RWPE1 (cell line): Measurements from ENCODE around the gene IGFLR1.

Experiments used
- CTCF ChIA-PET: fragments of 350-600 bp; sonication (Branson Sonifier 250); formaldehyde crosslinking; extraction: SDS; loops from one replicate; lab custom pipeline; 2021; lab: Yijun Ruan, JAX
- POLR2A ChIA-PET: fragments of 400-600 bp; formaldehyde crosslinking; extraction: SDS; loops from one replicate; lab custom pipeline; 2020; ENCODE audit warnings: antibody characterized with exemption; ENCODE audit not compliant: low non-redundant PET; lab: Yijun Ruan, JAX
- DNase-seq: peaks from one replicate; pipeline ENCODE4 v3.0.0; 2012; ENCODE audit warnings: low spot score
- H3K27ac ChIP-seq: fragments of 450-650 bp; 2 replicates; pipeline ENCODE4 v1.5.1; 2017
- TF ChIP-seq, protein P1 (sequence below): fragments of 450-650 bp; conservative IDR thresholded peaks from 2 replicates; pipeline ENCODE4 v1.5.1; 2017; ENCODE audit warnings: low read depth, mild to moderate bottlenecking

Gene IGFLR1

DNA sequence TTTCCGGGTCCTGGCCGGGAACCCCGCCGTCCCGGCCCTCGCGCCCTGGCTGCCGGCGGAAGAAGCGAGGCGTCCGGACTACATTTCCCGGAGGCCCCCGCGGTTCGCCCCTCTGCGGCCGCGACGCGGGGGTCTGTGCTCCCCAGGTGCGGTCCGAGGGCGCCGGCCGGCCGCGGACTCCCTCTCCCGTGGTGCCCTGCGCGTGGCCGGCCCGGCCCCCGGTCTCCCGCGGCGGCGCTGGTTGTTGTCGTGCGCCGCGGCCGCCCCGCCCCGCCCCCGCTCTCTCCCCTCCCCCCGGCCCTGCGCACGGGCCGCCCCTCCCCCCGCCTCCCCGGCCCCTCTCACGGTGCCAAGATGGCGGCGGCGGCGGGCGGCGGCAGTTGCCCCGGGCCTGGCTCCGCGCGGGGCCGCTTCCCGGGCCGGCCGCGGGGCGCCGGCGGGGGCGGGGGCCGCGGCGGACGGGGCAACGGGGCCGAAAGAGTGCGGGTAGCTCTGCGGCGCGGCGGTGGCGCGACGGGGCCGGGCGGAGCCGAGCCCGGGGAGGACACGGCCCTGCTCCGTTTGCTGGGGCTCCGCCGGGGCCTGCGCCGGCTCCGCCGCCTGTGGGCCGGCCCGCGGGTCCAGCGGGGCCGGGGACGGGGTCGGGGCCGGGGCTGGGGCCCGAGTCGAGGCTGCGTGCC, 24.4 kb downstream of the IGFLR1 start, which contains the start of gene KMT2B:
Gene KMT2B, plus strand, starts transcription at position 339 of the 680 bp plus-strand sequence. Its CDS starts 16 bp downstream, at position 355.
- CTCF ChIA-PET, result no interaction called here
- POLR2A ChIA-PET, result no interaction called here
- TF ChIP-seq, protein P1, sequence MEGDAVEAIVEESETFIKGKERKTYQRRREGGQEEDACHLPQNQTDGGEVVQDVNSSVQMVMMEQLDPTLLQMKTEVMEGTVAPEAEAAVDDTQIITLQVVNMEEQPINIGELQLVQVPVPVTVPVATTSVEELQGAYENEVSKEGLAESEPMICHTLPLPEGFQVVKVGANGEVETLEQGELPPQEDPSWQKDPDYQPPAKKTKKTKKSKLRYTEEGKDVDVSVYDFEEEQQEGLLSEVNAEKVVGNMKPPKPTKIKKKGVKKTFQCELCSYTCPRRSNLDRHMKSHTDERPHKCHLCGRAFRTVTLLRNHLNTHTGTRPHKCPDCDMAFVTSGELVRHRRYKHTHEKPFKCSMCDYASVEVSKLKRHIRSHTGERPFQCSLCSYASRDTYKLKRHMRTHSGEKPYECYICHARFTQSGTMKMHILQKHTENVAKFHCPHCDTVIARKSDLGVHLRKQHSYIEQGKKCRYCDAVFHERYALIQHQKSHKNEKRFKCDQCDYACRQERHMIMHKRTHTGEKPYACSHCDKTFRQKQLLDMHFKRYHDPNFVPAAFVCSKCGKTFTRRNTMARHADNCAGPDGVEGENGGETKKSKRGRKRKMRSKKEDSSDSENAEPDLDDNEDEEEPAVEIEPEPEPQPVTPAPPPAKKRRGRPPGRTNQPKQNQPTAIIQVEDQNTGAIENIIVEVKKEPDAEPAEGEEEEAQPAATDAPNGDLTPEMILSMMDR, result no peak
- peak within 1 kb of the TSS; percentile 93 for H3K27ac ChIP-seq
- peak; percentile 99 for DNase-seq

DNA sequence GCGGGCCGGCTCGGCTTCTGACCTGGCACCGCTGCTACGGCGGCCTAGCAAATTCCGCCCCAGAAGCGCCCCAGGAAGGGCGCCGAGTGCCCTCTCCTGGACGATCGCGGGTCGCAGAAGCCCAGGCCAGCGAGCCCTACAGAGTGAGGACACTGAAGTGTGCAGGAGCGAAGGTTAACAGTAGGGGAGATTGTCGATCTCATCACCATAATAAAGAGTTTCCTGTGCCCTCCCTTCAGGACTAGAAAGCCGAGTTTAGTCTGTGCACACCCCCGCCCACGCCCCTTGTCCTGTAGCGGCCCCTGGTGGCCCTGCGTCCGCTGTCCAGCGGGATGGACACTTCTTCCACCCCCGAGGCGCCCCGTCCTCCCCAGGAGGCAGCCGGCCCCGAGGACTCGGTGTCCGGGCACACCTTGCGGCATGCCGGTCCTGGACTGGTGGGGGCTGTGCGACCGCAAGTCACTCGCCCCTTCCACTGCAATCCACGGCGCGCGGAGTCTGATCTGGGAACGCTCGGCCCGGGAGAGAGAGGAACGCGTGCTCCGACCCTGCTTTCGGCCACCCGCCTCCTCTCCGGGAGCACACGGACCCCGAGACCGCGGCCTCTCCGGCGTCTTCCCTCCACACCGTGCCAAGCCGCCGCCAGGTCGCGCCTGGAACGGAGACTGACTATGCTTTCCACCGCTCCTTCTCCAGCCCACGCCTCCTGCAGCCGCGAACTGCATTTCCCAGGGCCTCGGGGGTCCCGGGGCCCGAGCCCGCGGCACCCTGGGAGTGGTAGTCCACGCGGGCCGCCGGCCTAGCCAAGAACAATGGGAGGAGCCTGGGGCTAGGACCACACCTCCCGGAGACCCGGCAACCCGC, 25.2 kb downstream of the IGFLR1 start:
- POLR2A ChIA-PET, result no interaction called here
- DNase-seq, result peak; percentile 88
- peak overlapping the region; percentile 93 for H3K27ac ChIP-seq
- TF ChIP-seq, protein P1, result peak; percentile 97
- CTCF ChIA-PET, result no interaction called here

DNA sequence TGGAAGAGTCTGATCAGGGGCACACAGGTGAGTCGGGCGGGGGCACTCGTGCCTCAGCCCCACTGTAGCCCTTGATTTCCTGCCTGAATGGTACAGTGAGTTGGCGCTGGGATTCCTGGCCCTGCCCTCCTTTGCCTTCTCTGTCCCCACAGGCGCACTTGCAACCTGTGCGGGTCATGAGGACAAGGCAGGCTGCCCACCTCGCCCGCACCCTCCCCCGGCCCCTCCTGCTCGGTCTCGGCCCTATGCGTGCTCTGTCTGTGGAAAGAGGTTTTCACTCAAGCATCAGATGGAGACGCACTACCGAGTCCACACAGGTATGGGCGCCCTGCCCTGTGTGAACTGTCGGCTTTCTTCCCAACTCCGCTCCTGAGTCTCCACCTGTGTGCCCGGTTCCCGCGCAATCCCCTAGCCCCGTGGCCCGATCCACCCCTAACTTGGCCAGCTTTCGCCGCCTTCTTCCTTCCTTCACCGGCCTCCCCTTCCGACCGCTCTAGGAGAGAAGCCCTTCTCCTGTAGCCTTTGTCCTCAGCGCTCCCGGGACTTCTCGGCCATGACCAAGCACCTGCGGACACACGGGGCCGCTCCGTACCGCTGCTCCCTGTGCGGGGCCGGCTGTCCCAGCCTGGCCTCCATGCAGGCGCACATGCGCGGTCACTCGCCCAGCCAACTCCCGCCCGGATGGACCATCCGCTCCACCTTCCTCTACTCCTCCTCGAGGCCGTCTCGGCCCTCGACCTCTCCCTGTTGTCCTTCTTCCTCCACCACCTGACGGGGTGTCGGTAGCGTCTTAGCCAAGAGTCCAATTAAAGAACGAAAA, 26.1 kb downstream of the IGFLR1 start:
- ChIA-PET CTCF (interaction anchor here (0.7 kb wide), 2 partner anchors 14 to 17 kb away, joined by 3 to 4 read pairs; no protein-coding TSS in a partner anchor), POLR2A (no interaction called here)
- peak overlapping the region; percentile 93 for H3K27ac ChIP-seq
- peak; percentile 46 for DNase-seq
- TF ChIP-seq, protein P1, result no peak

DNA sequence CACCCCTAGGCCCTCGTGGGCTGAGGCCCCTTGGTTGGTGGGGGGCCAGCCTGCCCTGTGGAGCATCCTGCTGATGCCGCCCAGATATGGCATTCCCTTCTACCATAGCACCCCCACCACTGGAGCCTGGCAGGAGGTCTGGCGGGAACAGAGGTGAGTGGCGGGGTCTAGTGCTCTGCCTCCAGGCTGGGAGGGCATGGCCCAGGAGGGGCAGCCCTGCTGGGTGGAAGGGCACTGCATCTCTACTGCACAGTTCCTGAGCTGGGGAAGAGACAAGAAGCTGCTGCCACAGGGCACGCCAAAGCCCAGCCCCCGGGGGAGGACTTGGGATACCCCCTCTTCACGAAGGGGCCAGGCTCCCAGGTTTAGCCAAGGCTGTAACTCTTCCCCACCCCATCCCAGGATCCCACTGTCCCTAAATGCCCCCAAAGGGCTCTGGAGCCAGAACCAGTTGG, 26.9 kb downstream of the IGFLR1 start:
- DNase-seq, result no peak
- TF ChIP-seq, protein P1, result no peak
- peak overlapping the region; percentile 93 for H3K27ac ChIP-seq
- ChIA-PET POLR2A (no interaction called here), CTCF (interaction anchor here (0.7 kb wide), 1 partner anchor 115 kb away, joined by 10 read pairs; no protein-coding TSS in a partner anchor)

DNA sequence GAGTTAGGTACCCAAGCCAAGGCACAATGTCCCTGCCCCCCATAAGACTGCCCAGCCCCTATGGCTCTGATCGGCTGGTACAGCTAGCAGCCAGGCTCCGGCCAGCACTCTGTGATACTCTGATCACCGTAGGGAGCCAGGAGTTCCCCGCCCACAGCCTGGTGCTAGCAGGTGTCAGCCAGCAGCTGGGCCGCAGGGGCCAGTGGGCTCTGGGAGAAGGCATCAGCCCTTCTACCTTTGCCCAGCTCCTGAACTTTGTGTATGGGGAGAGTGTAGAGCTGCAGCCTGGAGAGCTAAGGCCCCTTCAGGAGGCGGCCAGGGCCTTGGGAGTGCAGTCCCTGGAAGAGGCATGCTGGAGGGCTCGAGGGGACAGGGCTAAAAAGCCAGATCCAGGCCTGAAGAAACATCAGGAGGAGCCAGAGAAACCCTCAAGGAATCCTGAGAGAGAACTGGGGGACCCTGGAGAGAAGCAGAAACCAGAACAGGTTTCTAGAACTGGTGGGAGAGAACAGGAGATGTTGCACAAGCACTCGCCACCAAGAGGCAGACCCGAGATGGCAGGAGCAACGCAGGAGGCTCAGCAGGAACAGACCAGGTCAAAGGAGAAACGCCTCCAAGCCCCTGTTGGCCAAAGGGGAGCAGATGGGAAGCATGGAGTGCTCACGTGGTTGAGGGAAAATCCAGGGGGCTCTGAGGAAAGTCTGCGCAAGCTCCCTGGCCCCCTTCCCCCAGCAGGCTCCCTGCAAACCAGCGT, 27.5 kb downstream of the IGFLR1 start:
- ChIA-PET POLR2A (no interaction called here), CTCF (interaction anchor here (0.7 kb wide), 1 partner anchor 114 kb away, joined by 10 read pairs; no protein-coding TSS in a partner anchor)
- H3K27ac ChIP-seq, result 0 out of 2 replicates have a peak overlapping the region, but pooled peaks have one; percentile 3
- no peak for DNase-seq
- TF ChIP-seq, protein P1, result no peak
